Effector memory CD8-positive, alpha-beta T cell (primary cell): ENCODE measurements around the gene PARP12.

Experiments used
- ATAC-seq: fragments of 150-1000 bp; cut with Tn5 transposase; replicated peaks from 2 replicates; pipeline ENCODE4 v1.10.0; 2021; ENCODE audit warnings: mild to moderate bottlenecking, moderate library complexity
- DNase-seq, 3 experiments: peaks; one replicate each; pipeline ENCODE4 v3.0.0; 2021
- H3K27ac Mint-ChIP-seq, 2 donors: one replicate each; pipeline ENCODE4 v1.8.0; 2022; ENCODE audit warnings: mild to moderate bottlenecking in 2 of 2, mixed read lengths in 2 of 2, moderate library complexity in 2 of 2
- H3K27me3 Mint-ChIP-seq, 2 donors: one replicate each; pipeline ENCODE4 v1.8.0; 2022; ENCODE audit warnings: mixed read lengths in 2 of 2
- H3K36me3 Mint-ChIP-seq: one replicate; pipeline ENCODE4 v1.8.0; 2022; ENCODE audit warnings: mild to moderate bottlenecking, moderate library complexity, mixed read lengths; ENCODE audit not compliant: insufficient read depth
- H3K4me1 Mint-ChIP-seq, 2 donors: one replicate each; pipeline ENCODE4 v1.8.0; 2022; ENCODE audit warnings: low read depth in 2 of 2, mixed read lengths in 2 of 2
- H3K4me3 Mint-ChIP-seq, 2 donors: one replicate each; pipeline ENCODE4 v1.8.0; 2022; ENCODE audit warnings: mild to moderate bottlenecking in 2 of 2, mixed read lengths in 2 of 2, moderate library complexity in 2 of 2
- H3K9me3 Mint-ChIP-seq, 2 donors: one replicate each; pipeline ENCODE4 v1.8.0; 2022; ENCODE audit warnings: mixed read lengths in 2 of 2

The PARP12 gene

GRCh38 chr7:139995017-139995915, 67.5 kb downstream of the PARP12 start:
- Mint-ChIP-seq H3K9me3 (no peaks in the 10 kb centered on the region), H3K36me3 (peaks cover 3% of the 10 kb centered on the region), H3K27me3 (peaks cover 0 to 8% of the 10 kb centered on the region in 2 donors), H3K27ac (peak overlapping the region in 1 of 2 donors; percentile 11), H3K4me3 (no peak overlapping the region), H3K4me1 (no peaks in the 10 kb centered on the region)
- no peak for DNase-seq
- no peak for ATAC-seq

- Mint-ChIP-seq H3K27me3 (peaks cover 0 to 8% of the 10 kb centered on the region in 2 donors), H3K4me3 (no peak overlapping the region), H3K36me3 (peaks cover 3% of the 10 kb centered on the region), H3K4me1 (no peaks in the 10 kb centered on the region), H3K9me3 (no peaks in the 10 kb centered on the region), H3K27ac (peak overlapping the region in 1 of 2 donors; percentile 11)
- no peak for DNase-seq
- ATAC-seq: no peak
These were observed 68.4 kb downstream of the PARP12 start for GRCh38 chr7:139994356-139994755.

DNA sequence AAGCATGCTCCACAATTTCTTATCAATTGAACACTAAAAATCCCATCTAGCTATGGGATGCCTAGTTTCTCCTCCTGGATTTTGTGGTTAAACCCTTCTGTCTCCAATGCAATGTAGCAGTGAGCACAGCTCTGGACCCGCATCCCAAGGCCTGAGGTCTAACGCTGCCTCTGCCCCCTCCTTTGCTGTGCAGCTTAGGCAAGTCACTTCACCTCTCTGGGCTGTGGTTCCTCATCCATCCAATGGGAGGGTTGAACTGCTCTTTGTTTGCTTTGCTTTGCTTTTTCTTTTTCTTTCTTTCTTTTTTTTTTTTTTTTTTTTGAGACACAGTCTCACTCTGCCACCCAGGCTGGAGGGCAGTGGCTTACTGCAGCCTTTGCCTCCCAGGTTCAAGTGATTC, 69.2 kb downstream of the PARP12 start:
- H3K4me1 Mint-ChIP-seq: no peaks in the 10 kb centered on the region
- H3K36me3 Mint-ChIP-seq: peaks cover 3% of the 10 kb centered on the region
- ATAC-seq (no peak), DNase-seq (no peak)
- H3K4me3 Mint-ChIP-seq: no peak overlapping the region
- H3K27me3 Mint-ChIP-seq: peaks cover 0 to 8% of the 10 kb centered on the region in 2 donors
- H3K9me3 Mint-ChIP-seq: no peaks in the 10 kb centered on the region
- no peak overlapping the region for H3K27ac Mint-ChIP-seq

GRCh38 chr7:139993169-139993568, 69.6 kb downstream of the PARP12 start:
- Mint-ChIP-seq H3K36me3 (peaks cover 3% of the 10 kb centered on the region), H3K27me3 (peaks cover 0 to 8% of the 10 kb centered on the region in 2 donors)

GRCh38 chr7:139992353-139993044, 70.3 kb downstream of the PARP12 start:
- H3K36me3 Mint-ChIP-seq: peaks cover 3% of the 10 kb centered on the region
- no peak for ATAC-seq
- peaks cover 0 to 8% of the 10 kb centered on the region in 2 donors for H3K27me3 Mint-ChIP-seq
- no peaks in the 10 kb centered on the region for H3K4me1 Mint-ChIP-seq
- DNase-seq: no peak
- no peaks in the 10 kb centered on the region for H3K9me3 Mint-ChIP-seq
- no peak overlapping the region for H3K4me3 Mint-ChIP-seq
- H3K27ac Mint-ChIP-seq: no peak overlapping the region

More at GRCh38 chr7:139993169-139993568, 69.6 kb downstream of the PARP12 start:
- Mint-ChIP-seq H3K27ac (no peak overlapping the region), H3K9me3 (no peaks in the 10 kb centered on the region), H3K4me1 (no peaks in the 10 kb centered on the region), H3K4me3 (no peak overlapping the region)
- ATAC-seq (no peak), DNase-seq (no peak)

- Mint-ChIP-seq H3K27ac (no peak overlapping the region), H3K9me3 (no peaks in the 10 kb centered on the region), H3K27me3 (peaks cover 0 to 8% of the 10 kb centered on the region in 2 donors), H3K36me3 (peaks cover 3% of the 10 kb centered on the region), H3K4me3 (no peak overlapping the region), H3K4me1 (no peaks in the 10 kb centered on the region)
- DNase-seq: no peak
- no peak for ATAC-seq
These were observed 70.8 kb downstream of the PARP12 start for GRCh38 chr7:139991911-139992310.

GRCh38 chr7:139991269-139991666, 71.5 kb downstream of the PARP12 start:
- ATAC-seq (no peak), DNase-seq (no peak)
- Mint-ChIP-seq H3K36me3 (peaks cover 3% of the 10 kb centered on the region), H3K9me3 (no peaks in the 10 kb centered on the region), H3K4me1 (no peaks in the 10 kb centered on the region), H3K4me3 (no peak overlapping the region), H3K27ac (no peak overlapping the region), H3K27me3 (peaks cover 0 to 2% of the 10 kb centered on the region in 2 donors)

DNA sequence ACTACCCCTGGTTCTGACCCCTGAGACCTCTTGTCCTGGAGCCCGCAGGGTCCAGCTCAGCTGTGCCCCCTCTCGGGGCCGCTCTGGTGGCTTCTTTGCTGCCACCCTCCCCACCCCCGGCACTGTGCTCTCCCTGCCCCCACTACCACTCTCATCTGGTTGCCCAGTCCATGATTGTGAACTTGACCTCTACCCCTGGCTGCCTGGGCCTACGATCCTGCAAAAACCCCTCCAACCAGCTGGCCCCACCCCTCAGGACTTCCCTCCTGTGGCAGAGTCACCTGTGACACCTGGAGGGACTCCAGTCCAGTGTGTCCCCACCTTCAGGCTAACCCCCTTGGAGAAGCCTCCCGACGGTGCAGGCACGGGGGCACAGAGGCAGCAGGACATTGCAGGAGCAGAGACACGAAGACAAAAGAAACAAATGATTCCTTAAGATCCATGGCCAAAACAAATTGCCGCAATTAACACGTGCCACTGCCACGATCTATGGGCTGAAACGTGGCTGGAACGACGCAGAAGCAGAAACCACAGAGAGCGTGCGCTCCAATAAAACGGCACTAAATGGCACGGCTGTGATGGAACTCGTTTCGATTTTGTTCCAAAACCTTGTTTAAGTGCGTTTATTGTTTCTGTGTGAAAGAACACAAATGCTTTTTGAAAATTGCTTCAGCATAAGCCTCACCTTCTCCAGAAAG, 72.0 kb downstream of the PARP12 start:
- no peak for DNase-seq
- no peaks in the 10 kb centered on the region for H3K27me3 Mint-ChIP-seq
- ATAC-seq: no peak
- no peaks in the 10 kb centered on the region for H3K9me3 Mint-ChIP-seq
- peaks cover 3% of the 10 kb centered on the region for H3K36me3 Mint-ChIP-seq
- H3K27ac Mint-ChIP-seq: no peak overlapping the region
- H3K4me3 Mint-ChIP-seq: no peak overlapping the region
- H3K4me1 Mint-ChIP-seq: no peaks in the 10 kb centered on the region

- no peak overlapping the region for H3K4me3 Mint-ChIP-seq
- no peaks in the 10 kb centered on the region for H3K4me1 Mint-ChIP-seq
- H3K27ac Mint-ChIP-seq: no peak overlapping the region
- no peaks in the 10 kb centered on the region for H3K9me3 Mint-ChIP-seq
- peaks cover 3% of the 10 kb centered on the region for H3K36me3 Mint-ChIP-seq
- DNase-seq (no peak), ATAC-seq (no peak)
- no peaks in the 10 kb centered on the region for H3K27me3 Mint-ChIP-seq
These were observed 72.6 kb downstream of the PARP12 start for GRCh38 chr7:139990142-139990535.

- no peaks in the 10 kb centered on the region for H3K9me3 Mint-ChIP-seq
- peaks cover under 1% of the 10 kb centered on the region for H3K36me3 Mint-ChIP-seq
- H3K27ac Mint-ChIP-seq: no peak overlapping the region
- H3K27me3 Mint-ChIP-seq: peaks cover 0 to 4% of the 10 kb centered on the region in 2 donors
- ATAC-seq (no peak), DNase-seq (no peak)
- H3K4me3 Mint-ChIP-seq: no peak overlapping the region
- H3K4me1 Mint-ChIP-seq: no peaks in the 10 kb centered on the region
These were observed 73.2 kb downstream of the PARP12 start for GRCh38 chr7:139989366-139990141.

DNA sequence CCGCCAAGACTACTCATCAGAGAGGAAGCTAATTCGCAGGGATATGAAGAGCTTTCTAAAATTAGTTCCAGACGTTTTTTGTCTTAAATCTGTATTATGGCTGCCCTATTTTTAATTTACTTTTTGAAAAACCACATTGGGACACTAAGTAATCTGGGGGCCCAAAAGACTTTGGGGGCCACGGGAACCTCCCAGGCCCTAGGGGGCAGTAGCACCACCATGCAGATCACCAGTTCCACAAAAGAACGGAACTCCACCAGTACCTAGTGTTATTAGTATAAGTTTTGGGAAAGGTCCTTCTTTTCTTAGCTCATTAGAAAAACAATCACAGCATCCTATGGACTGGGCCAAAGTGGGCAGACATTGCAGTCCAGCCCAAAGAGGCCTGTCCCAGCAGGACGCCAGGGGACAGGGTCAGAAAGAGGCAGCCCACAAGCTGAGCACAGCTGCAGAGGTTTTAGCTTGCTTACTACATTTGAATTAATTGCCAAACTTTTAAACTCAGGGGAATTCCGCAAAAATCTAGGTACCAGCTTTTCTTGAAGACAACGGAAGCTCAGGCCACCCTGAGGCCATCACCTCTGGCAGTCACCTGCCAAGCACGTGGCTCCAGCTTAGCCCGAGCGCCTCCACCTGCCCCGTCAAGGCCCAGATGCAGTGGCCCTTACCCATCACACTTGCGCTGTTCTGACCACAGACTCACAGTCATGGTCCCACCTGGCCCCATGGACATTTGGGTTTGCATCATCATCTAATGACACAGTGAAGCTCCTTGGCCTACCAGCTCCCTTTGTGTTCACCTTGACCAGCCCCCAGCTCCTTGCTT, 74.8 kb downstream of the PARP12 start:
- no peak overlapping the region for H3K4me3 Mint-ChIP-seq
- peaks cover 11 to 15% of the 10 kb centered on the region in 2 donors for H3K27me3 Mint-ChIP-seq
- no peak for ATAC-seq
- no peaks in the 10 kb centered on the region for H3K9me3 Mint-ChIP-seq
- H3K4me1 Mint-ChIP-seq: no peaks in the 10 kb centered on the region
- H3K27ac Mint-ChIP-seq: no peak overlapping the region
- H3K36me3 Mint-ChIP-seq: no peaks in the 10 kb centered on the region
- no peak for DNase-seq

- Mint-ChIP-seq H3K4me1 (peaks cover 1 to 3% of the 10 kb centered on the region in 2 donors), H3K36me3 (no peaks in the 10 kb centered on the region), H3K4me3 (no peak overlapping the region), H3K9me3 (no peaks in the 10 kb centered on the region), H3K27me3 (peaks cover 11 to 15% of the 10 kb centered on the region in 2 donors), H3K27ac (no peak overlapping the region)
- DNase-seq (no peak), ATAC-seq (no peak)
These were observed 76.9 kb downstream of the PARP12 start for GRCh38 chr7:139985811-139986210.
